Measurements from ENCODE around the gene ADAM30. TPM values are rescaled to one million over a fixed set of nuclear protein-coding genes. Genes with fewer than 3 reads are reported as not detected.
A peak's percentile ranks its signal among the peaks of the same experiment; 100 is the strongest.

Gene ADAM30
- total RNA-seq, 1 donor from 2014 or later = not detected

DNA sequence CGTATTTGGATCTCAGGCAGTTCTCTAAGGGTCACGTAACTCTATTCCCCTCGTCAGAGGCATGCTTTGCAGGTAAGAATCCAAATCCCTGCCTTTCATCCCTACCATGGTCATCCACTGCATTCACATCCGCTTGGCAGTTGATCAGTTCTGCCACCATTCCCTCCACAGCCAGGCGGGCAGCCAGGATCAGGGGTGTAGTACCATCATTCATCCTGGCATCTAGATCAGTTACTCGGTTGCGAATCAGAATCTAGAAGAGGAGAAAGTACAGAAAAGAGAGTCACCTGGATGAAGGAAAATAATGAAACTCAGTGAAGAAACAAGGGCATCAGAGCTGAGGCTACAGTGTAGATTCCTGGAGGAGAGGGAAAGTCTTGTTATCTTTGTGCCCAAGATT, 22.0 kb upstream of the ADAM30 start:
- Histone ChIP-seq H4K20me1 (ENCODE audit: low read depth) (no peaks in the 10 kb centered on the region), H3K4me2 (no peak overlapping the region), H3K36me3 (peaks cover 15% of the 10 kb centered on the region), H3K27ac (no peak overlapping the region), H3K27me3 (no peaks in the 10 kb centered on the region), H3F3A (ENCODE audit: low read depth) (no peaks in the 10 kb centered on the region), H3K9me3 (ENCODE audit: low read depth) (no peaks in the 10 kb centered on the region), H2AFZ (replicated peaks) (no peak overlapping the region), H3K4me3 (no peak overlapping the region), H3K4me1 (no peaks in the 10 kb centered on the region), H3K9ac (no peak overlapping the region), H3K79me2 (ENCODE audit: low read depth) (no peaks in the 10 kb centered on the region)
- TF ChIP-seq EZH2phosphoT487 (IDR thresholded peaks at IDR 0.05) = no peak
- TF ChIP-seq, protein P1, sequence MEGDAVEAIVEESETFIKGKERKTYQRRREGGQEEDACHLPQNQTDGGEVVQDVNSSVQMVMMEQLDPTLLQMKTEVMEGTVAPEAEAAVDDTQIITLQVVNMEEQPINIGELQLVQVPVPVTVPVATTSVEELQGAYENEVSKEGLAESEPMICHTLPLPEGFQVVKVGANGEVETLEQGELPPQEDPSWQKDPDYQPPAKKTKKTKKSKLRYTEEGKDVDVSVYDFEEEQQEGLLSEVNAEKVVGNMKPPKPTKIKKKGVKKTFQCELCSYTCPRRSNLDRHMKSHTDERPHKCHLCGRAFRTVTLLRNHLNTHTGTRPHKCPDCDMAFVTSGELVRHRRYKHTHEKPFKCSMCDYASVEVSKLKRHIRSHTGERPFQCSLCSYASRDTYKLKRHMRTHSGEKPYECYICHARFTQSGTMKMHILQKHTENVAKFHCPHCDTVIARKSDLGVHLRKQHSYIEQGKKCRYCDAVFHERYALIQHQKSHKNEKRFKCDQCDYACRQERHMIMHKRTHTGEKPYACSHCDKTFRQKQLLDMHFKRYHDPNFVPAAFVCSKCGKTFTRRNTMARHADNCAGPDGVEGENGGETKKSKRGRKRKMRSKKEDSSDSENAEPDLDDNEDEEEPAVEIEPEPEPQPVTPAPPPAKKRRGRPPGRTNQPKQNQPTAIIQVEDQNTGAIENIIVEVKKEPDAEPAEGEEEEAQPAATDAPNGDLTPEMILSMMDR (IDR thresholded peaks at IDR 0.05) = no peak
- TF ChIP-seq EZH2 (IDR thresholded peaks at IDR 0.05) = no peak
- Mint-ChIP-seq H3K27me3 (ENCODE audit: insufficient read depth, low read depth) (peaks cover 3% of the 10 kb centered on the region), H3K27ac (no peak overlapping the region), H3K9me3 (no peaks in the 10 kb centered on the region), H3K4me1 (no peaks in the 10 kb centered on the region), H3K36me3 (peaks cover 61% of the 10 kb centered on the region), H3K4me3 (no peak overlapping the region)
- DNase-seq (ENCODE audit: low spot score) = no peak

GRCh38 chr1:119917304-119918055, 21.2 kb upstream of the ADAM30 start:
- Histone ChIP-seq H3K4me1 (no peaks in the 10 kb centered on the region), H3K4me2 (no peak overlapping the region), H3K27ac (peak overlapping the region; percentile 20), H3K4me3 (no peak overlapping the region), H3K27me3 (no peaks in the 10 kb centered on the region), H3K9me3 (ENCODE audit: low read depth) (no peaks in the 10 kb centered on the region), H3K9ac (no peak overlapping the region), H3K79me2 (ENCODE audit: low read depth) (no peaks in the 10 kb centered on the region), H4K20me1 (ENCODE audit: low read depth) (no peaks in the 10 kb centered on the region), H3F3A (ENCODE audit: low read depth) (no peaks in the 10 kb centered on the region), H2AFZ (replicated peaks) (no peak overlapping the region), H3K36me3 (peaks cover 15% of the 10 kb centered on the region)
- peaks cover 60% of the 10 kb centered on the region for H3K36me3 Mint-ChIP-seq
- peaks cover 3% of the 10 kb centered on the region for H3K27me3 Mint-ChIP-seq (ENCODE audit: insufficient read depth, low read depth)
- TF ChIP-seq EZH2 (IDR thresholded peaks at IDR 0.05) = no peak
- TF ChIP-seq EZH2phosphoT487 (IDR thresholded peaks at IDR 0.05) = no peak
- TF ChIP-seq, protein P1 (IDR thresholded peaks at IDR 0.05) = no peak
- no peaks in the 10 kb centered on the region for H3K9me3 Mint-ChIP-seq
- no peaks in the 10 kb centered on the region for H3K4me1 Mint-ChIP-seq
- no peak for DNase-seq (ENCODE audit: low spot score)
- H3K27ac Mint-ChIP-seq = no peak overlapping the region
- H3K4me3 Mint-ChIP-seq = no peak overlapping the region

GRCh38 chr1:119915517-119915916, 19.2 kb upstream of the ADAM30 start:
- Histone ChIP-seq H3K4me2 (no peak overlapping the region), H3K27me3 (no peaks in the 10 kb centered on the region), H3F3A (ENCODE audit: low read depth) (no peaks in the 10 kb centered on the region), H3K4me1 (peaks cover under 1% of the 10 kb centered on the region), H4K20me1 (ENCODE audit: low read depth) (no peaks in the 10 kb centered on the region), H3K36me3 (peaks cover 15% of the 10 kb centered on the region), H2AFZ (replicated peaks) (no peak overlapping the region), H3K9me3 (ENCODE audit: low read depth) (no peaks in the 10 kb centered on the region), H3K79me2 (ENCODE audit: low read depth) (no peaks in the 10 kb centered on the region), H3K4me3 (no peak overlapping the region), H3K27ac (no peak overlapping the region), H3K9ac (no peak overlapping the region)
- no peak for DNase-seq (ENCODE audit: low spot score)
- no peaks in the 10 kb centered on the region for H3K4me1 Mint-ChIP-seq
- TF ChIP-seq EZH2 (IDR thresholded peaks at IDR 0.05) = no peak
- no peak for TF ChIP-seq EZH2phosphoT487 (IDR thresholded peaks at IDR 0.05)
- TF ChIP-seq, protein P1 (IDR thresholded peaks at IDR 0.05) = no peak
- H3K27ac Mint-ChIP-seq = no peak overlapping the region
- no peaks in the 10 kb centered on the region for H3K9me3 Mint-ChIP-seq
- no peak overlapping the region for H3K4me3 Mint-ChIP-seq
- H3K27me3 Mint-ChIP-seq (ENCODE audit: insufficient read depth, low read depth) = peaks cover 3% of the 10 kb centered on the region
- peaks cover 53% of the 10 kb centered on the region for H3K36me3 Mint-ChIP-seq

All from neural progenitor cell (in vitro differentiated cells).